Measurements from ENCODE around the gene CSTF1.
"Not testable (repeated sequence)": the region's sequence is repeated elsewhere in the genome, so short reads cannot be mapped to it uniquely, and the experiment has no call there.

CSTF1 gene

DNA sequence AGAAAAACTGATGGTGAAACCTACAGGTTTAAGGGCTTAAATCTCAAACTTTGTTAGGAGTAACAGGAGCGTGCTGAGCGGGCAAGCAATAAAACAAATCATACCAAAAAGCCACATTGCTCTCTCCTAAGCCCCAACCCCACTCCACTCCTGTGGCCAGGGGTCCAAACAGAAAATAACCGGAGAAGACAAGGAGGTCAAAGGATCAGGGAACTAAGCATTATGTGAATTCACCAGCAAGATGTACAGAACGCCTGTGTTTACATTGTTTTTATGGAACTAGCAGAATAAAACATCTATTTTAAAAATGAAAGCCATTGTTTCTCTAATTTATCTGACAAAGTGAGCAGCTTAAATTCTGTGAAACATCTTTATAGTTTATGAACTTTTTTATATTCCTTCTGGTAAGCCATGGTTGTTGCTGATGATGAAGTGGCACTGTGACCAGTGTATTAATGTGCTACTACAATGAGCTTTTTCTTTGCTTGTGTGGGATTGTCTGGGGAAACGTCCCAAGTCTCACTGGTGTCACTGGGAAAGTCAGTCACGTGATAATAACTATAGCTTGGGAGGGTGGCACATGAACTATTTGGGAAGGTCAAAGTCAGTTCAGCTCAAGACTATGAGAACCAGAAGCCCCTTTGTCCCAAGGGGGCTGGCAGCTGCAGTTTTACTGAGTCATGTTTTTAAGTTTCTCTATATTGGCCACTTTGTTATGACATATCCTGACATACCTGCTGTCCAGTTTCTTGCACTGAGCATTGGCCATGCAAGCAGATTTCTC lies 23.9 kb upstream of the CSTF1 start:
- FAIRE-seq, result no peak

DNA sequence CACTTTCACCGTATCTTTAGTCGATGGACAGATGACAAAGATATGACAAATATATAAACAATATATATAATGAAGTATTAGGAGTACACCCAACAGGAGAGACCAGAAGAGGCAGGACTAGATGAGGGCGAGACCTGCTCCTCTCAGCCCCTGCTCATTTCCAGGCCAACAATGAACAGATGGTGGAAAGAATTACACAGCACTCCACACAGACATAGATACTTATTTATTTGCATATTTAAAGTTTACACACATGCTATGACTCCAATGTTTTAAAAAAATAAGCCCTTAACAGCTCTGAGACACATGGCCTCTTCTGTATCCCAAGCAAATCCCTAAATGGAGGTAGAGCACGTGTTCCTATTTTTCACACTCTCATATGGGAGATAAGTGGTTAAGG lies 23.3 kb upstream of the CSTF1 start:
- DNase-seq (ENCODE audit: extremely low spot score, insufficient read length, low read depth) (no peak), FAIRE-seq (no peak)

More for the DNA sequence above, 23.9 kb upstream of the CSTF1 start:
- no peak for DNase-seq (ENCODE audit: extremely low spot score, insufficient read length, low read depth)

DNA sequence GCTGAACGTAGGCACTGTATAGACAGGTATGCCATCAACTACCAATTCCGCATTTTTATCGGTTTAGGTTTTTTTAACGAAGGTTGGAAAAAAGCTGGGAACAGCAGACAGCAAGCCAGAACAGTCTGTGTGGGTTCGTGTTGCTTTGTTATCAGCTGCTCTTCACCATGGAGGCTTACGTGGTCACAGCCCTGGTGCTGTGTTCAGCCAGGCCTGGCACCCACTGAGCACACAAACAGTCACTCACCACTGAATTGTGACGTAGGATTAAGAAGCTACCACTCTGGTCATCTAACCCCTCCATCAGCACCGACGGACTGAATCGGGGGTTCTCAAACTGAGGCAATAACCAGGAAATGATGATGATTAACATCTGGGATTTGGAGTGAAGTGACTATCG lies 20.5 kb upstream of the CSTF1 start:
- no peak for DNase-seq (ENCODE audit: extremely low spot score, insufficient read length, low read depth)
- FAIRE-seq, result no peak

DNA sequence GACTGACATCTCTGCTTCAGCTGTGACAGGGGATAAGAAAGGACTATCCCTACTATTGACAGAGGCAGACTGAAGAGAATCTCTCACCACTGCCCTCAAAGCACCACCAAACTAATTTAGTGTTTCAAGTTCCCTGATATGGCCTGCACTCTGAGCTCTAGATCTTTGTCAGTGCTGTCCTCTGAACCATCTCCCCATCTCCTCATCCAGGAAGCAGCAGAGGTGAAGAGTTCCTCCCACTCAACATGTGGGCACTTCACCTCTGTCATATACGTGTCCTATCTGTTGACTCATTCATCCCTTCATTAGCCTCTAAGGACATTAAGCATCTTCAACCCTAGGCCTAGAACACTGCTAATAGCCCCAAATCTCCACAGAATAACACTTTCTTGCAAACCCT lies 19.6 kb upstream of the CSTF1 start:
- no peak for FAIRE-seq
- no peak for DNase-seq (ENCODE audit: extremely low spot score, insufficient read length, low read depth)

DNA sequence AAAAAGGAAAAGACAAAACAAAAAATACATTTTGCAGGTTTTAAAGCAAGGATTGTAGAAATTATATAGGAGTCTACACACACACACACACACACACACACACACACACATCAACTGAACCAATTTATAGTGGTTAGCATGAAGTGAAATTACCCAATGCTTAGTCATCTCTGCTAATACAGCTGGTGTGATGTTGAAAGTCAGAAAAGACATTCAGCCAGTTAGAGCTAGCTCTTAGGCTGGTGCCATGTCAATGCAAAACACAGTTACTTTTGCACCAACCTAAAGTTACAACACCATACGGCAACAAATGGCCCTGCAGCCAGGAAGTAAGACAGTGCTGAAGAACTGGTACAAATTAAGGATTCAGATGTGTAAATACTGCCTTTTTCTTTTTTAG lies 18.5 kb upstream of the CSTF1 start:
- no peak for DNase-seq (ENCODE audit: extremely low spot score, insufficient read length, low read depth)

DNA sequence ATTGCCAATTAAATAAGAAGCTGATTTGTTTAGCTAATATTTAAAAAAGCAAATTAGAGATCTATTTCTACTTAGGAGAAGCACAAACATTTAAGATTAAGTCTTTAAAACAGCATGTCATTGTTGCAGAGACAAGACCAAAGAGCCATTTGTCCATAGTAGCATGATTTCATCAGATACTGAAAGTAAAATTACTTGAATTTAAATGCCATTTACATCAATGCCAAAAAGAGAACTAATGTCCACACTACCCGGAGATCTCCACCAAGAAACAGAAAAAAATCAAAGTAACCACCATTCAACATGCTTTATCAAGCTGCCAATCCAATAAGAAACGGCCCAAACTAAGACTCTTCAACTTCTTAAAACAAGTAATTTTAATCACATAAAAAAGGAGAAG lies 16.1 kb upstream of the CSTF1 start:
- no peak for FAIRE-seq

More for the DNA sequence above, 18.5 kb upstream of the CSTF1 start:
- no peak for FAIRE-seq

DNA sequence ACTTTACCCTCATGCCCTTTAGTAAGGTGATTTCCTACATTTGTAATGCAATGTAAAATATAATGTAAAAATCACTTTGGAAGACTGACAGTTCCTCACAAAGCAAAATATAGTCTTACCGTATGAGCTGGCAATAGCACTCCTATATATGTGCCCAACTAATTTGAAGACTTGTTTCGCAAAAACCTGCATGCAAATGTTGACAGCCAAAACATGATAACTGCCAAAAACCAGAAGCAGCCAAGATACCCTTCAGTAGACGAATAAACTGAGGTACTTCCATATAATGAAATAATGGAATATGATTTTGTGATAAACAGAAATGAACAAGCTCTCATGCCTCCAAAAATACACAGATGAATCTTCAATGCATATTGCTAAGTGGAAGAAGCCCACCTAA lies 14.1 kb upstream of the CSTF1 start:
- FAIRE-seq, result no peak

More for the DNA sequence above, 16.1 kb upstream of the CSTF1 start:
- no peak for DNase-seq (ENCODE audit: extremely low spot score, insufficient read length, low read depth)

DNA sequence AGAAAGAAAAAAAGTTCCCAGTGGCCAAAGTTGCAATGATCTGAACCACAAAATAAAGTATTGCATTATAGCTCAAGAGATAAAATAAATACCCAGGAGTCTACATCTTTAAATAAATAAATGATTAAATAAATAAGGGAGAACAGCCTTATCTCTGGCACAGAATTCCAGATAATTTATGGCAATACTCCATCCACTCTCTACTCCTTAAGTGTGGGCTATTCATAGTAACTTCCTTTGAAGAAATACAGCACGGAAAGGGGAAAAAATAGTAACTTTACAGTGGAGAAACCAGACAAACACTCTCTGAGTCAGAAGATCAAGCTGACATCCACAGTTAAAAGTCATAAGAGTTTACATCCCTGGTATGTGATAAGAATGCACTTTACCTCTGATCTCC lies 12.1 kb upstream of the CSTF1 start:
- FAIRE-seq, result no peak
- no peak for DNase-seq (ENCODE audit: extremely low spot score, insufficient read length, low read depth)

More for the DNA sequence above, 14.1 kb upstream of the CSTF1 start:
- DNase-seq (ENCODE audit: extremely low spot score, insufficient read length, low read depth), result no peak

DNA sequence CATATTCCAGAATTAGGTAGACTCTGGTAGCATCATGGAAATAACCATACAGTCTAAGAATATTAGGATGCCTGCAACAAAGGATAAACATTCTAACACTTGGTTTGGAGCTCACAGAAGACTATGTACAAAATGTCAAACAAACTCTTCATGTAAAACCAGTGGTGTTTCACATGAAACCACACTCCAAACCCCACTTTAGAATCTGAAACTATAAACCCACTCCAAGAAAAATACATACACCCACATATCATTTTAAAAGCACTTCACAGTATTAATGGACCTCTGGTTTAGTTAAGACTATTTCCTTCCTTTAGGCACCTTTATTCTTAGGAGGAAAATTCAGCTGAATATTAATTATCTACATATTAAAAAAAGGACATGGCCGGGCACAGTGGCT lies 10.9 kb upstream of the CSTF1 start:
- FAIRE-seq (no peak), DNase-seq (ENCODE audit: extremely low spot score, insufficient read length, low read depth) (no peak)

DNA sequence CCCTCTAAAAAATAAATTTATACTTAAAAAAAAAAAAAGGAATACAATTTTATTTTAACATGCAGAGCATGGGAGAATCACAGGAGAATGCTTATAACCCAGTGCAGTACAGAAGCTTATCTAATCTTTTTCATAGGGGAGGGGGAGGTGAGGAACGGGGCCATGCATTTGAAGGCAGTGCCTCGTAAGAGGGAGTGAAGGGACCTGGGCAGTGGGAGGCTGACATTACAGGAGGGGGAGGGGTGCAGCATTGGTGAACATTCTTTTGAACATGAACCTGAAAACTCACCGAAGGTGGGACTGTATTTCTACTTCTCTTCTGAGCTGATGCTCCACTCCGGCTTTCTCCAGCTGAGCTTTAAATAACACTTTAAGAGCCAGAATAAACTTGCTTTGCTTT lies 9.7 kb upstream of the CSTF1 start:
- DNase-seq (ENCODE audit: extremely low spot score, insufficient read length, low read depth), result no peak
- FAIRE-seq, result no peak

DNA sequence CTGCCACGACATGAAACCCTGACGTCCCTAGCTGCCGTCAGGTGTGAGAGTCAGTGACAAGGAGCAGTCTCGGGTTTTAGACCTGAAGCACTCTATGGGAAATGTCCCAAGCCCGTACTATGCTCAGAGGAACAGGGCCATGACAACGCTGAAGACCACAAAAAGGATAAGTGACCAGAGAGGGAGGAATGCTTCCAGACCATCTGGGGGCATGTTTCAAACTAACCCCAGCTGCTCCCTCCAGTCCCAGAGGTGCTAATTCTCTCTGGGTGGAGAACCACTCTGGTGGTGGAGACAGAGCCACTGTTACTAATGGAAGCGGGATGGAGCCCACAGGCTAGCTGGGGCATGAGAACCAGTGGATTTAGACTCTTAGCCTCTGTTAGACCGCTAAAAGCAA lies 9.1 kb upstream of the CSTF1 start:
- FAIRE-seq, result no peak
- DNase-seq (ENCODE audit: extremely low spot score, insufficient read length, low read depth), result no peak

DNA sequence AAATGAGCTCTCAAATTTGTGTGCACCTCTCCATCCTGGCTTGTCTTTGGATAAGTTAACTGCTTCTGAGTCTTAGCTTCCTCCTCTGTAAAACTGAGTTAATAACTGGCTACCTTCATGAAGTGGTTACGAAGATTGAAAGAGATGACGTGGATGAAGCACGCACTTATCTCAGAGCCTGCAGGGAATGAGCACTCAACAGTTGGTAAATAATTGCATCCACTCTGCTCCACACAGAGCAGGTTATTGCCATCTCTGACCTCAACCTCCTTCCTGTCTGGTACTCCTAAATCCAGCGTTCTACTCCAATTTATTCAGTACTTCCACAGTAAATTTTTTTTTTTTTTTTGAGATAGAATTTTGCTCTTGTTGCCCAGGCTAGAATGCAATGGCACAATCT lies 7.3 kb upstream of the CSTF1 start:
- FAIRE-seq, result no peak
- no peak for DNase-seq (ENCODE audit: extremely low spot score, insufficient read length, low read depth)

DNA sequence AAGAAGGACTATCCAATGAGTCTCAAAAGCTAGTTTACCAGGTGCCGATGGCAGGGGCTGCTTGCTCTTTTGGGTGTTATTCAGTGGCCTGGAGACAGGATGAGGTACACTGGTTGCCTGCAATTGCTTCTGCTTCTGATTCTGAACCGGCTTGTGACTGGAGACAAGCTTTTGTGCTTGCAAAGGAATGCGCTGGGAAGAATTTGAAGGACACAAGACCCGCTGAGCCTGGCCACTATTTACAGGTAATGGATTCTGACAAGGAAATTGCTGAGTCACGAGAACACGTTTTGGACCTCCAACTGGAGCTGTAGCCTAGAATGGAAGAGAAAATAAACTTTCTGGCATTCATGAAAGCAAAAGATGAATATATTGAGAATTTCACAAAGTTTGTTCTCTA lies 6.2 kb upstream of the CSTF1 start:
- no peak for FAIRE-seq

DNA sequence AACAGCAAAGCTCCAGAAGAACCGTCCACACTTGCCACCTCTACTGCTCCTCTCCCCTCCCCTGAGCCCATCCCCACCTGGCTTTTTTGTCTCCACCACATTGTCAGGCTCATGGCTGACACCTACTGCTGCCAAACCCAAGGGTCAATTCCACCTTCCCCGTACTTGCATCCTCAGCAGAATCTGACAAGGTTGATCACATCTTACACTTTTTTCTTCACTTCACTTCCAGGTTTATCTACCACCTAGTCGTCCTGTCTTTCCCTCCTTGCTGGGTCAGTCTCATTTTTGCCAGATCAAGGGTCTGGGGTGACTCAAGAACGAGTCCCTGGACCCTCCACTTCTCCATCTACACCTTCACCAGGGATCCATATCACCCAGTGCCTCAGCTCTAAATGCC lies 3.6 kb upstream of the CSTF1 start:
- DNase-seq (ENCODE audit: extremely low spot score, insufficient read length, low read depth) (no peak), FAIRE-seq (no peak)

More for the DNA sequence above, 6.2 kb upstream of the CSTF1 start:
- no peak for DNase-seq (ENCODE audit: extremely low spot score, insufficient read length, low read depth)

DNA sequence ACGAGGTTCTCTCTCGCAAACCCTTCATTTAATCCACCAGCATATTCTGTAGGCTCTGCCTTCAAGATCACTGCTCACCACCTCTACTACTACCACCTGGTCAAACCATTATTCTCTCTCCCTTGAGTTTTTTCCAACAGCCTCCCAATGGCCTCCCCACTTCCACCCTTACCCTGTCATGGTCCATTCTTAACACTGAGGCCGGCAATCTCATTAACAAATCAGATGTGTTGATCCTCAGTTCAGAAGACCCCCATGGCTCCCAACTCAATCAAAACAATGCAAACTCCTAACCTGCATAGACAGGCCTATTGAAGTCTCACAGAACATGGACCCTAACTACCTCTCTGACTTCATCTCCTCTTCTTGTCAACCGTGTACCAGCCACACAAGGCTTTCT lies 2.6 kb upstream of the CSTF1 start:
- no peak for DNase-seq (ENCODE audit: extremely low spot score, insufficient read length, low read depth)
- FAIRE-seq, result no peak

DNA sequence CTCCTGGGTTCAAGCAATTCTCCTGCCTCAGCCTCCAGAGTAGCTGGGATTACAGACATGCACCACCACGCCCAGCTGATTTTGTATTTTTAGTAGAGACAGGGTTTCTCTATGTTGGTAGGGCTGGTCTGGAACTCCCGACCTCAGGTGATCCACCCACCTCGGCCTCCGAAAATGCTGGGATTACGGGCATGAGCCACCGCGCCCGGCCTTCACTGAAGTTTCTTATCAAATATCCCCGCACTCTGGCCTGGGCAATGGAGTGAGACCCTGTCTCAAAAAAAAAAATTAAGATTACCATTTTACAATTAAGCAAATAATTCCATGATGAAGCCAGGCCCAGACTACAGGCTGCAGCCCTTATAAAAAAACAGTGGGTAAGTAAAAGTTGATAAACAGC lies 2.0 kb upstream of the CSTF1 start:
- not testable (repeated sequence) for DNase-seq (ENCODE audit: extremely low spot score, insufficient read length, low read depth); FAIRE-seq

DNA sequence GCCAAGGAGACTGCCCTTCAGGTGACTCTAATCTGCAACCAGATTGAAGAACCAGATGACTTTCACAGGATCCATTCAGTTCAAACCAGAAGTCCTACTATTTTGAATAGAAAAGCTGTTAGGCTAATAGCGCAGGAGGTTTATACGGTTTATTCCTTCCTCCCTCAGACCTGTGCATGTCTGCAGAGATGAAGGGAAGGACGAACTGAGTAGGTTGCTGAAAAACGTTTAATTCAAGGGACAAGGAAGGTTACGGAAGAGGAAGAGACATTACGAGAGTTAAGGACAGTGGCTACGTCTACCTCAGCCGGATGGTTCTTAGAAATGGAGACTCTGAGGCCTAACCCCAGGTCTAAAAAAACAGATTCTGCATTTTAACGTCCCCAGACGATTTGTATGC lies 1.4 kb upstream of the CSTF1 start:
- FAIRE-seq (no peak), DNase-seq (ENCODE audit: extremely low spot score, insufficient read length, low read depth) (no peak)

DNA sequence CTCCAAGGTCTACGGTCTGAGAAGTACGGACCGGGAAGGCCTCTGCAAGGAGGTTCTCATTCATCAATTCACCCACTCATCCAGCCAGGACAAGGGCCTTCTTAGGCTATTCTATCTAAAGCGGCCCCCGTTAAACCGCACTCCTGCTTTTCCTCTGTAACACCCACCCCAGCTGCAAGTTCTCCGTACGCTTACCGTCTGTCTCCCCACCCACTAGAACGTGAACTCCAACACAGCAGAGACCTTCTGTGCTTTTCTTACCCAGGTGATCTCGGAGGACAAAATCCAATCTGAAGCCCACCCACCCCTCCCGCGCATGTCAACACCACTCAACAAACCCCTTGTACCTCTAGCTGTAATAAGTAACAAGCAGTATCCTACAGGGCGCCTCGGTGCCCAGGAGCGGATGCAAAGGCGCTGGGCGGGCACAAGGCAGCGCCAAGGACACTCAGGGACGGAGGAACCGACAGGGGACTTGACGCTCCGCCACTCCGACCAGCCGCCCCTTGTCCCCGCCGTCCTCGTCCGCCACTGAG lies 781 bp upstream of the CSTF1 start:
- no peak for FAIRE-seq

DNA sequence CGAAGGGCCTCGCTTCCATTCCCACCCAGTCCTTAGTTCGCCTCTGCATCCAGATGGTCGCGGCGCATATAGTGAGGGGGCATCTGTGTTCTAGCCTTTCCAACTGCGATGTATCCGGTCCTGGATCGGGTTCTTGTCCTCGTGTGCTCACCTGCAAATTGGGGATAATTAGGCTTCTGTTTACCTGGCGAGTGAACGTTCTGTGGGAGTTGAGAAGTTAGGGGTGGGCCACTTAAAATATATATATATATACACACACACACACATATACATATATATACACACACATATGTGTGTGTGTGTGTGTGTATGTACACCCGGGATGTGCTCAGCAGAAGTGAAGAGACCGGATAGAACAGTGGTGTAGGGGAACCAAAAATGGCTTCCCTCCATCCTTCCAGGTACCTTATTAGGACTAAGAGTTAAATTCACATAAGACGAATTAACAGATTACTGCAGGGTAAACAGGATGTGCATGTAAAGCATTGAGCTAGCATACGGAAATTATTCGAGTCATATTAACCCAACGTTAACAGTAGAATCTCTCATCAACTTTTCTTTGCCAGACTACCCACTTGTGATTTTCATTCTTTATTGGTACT lies 537 bp downstream of the CSTF1 start:
- DNase-seq (ENCODE audit: extremely low spot score, insufficient read length, low read depth), result no peak
- FAIRE-seq, result no peak

More for the DNA sequence above, 781 bp upstream of the CSTF1 start:
- DNase-seq (ENCODE audit: extremely low spot score, insufficient read length, low read depth), result no peak

DNA sequence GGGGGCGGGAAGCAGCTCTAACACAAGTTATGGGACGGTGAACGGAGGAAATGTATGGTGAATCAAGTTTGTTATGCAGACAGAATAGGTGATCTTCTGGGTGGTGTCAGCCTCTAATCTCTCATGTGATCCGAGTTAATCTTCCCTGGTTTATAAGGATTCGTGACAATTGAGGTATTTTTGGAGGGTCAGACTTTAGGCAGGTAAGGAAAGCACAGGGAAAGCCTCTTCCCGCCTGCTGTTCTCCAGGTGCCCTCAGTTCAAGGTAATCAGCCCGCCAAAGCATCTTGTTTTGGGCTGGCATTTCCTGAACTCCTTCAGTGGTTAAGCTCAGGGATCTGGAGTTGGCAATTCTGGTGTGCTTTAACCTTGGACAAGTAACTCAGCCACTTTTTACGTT lies 1.2 kb downstream of the CSTF1 start:
- FAIRE-seq (no peak), DNase-seq (ENCODE audit: extremely low spot score, insufficient read length, low read depth) (no peak)

DNA sequence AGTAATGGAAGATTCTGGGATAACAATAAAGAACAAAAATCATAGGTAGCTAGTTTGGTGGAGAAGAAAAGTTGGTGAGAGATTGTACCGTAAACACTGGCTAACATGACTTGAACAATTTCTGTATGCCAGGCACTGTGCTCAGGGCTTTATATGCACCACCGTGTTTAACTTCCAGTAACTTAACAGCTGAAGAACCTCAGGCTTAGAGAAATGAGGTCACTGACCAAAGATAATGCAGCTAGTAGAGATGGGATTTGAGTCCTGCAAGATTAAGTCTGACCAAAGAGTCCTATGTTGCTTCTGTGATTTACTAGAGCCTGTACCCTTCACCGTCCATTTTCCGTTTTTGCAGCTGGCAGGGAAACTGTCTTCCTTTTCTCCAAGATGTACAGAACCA lies 2.7 kb downstream of the CSTF1 start:
- FAIRE-seq (no peak), DNase-seq (ENCODE audit: extremely low spot score, insufficient read length, low read depth) (no peak)

All from GM18507 (cell line).